GM23338 (cell line): ENCODE data around the gene ADORA1. TPM values are rescaled to one million over a fixed set of nuclear protein-coding genes. Genes with fewer than 3 reads are reported as not detected.

Source experiments
- ATAC-seq: fragments of 200-7000 bp; cut with Tn5 transposase; 3 replicates; pipeline ENCODE4 v1.9.1; 2020
- DNase-seq: peaks from one replicate; pipeline ENCODE4 v3.0.0-alpha.2; 2015; ENCODE audit warnings: low spot score
- H2AFZ ChIP-seq: fragments of 200-600 bp; sonication (generic); 2 replicates; pipeline ENCODE4 v1.8.0; 2016; ENCODE audit warnings: antibody characterized with exemption, mild to moderate bottlenecking, moderate library complexity
- H3F3A ChIP-seq: fragments of 200-600 bp; sonication (generic); replicated peaks from 2 replicates; pipeline ENCODE4 v1.8.0; 2017; ENCODE audit warnings: antibody characterized with exemption, mixed run types, low read depth
- H3K27ac ChIP-seq: fragments of 200-600 bp; sonication (generic); 2 replicates; pipeline ENCODE4 v1.6.1; 2016; ENCODE audit warnings: low read depth
- H3K27me3 ChIP-seq: fragments of 200-600 bp; sonication (generic); 2 replicates; pipeline ENCODE4 v1.8.0; 2016; ENCODE audit warnings: mild to moderate bottlenecking, mixed run types, moderate library complexity; ENCODE audit not compliant: insufficient read depth
- H3K36me3 ChIP-seq: fragments of 200-600 bp; sonication (generic); 2 replicates; pipeline ENCODE4 v1.8.0; 2016; ENCODE audit warnings: mild to moderate bottlenecking; ENCODE audit not compliant: insufficient read depth
- H3K4me1 ChIP-seq: fragments of 200-600 bp; sonication (generic); 2 replicates; pipeline ENCODE4 v1.8.0; 2016; ENCODE audit warnings: mild to moderate bottlenecking, moderate library complexity; ENCODE audit not compliant: insufficient read depth
- H3K4me2 ChIP-seq: fragments of 200-600 bp; sonication (generic); 2 replicates; pipeline ENCODE4 v1.7.1; 2017; ENCODE audit warnings: mixed run types
- H3K4me3 ChIP-seq: fragments of 200-600 bp; sonication (generic); 2 replicates; pipeline ENCODE4 v1.6.1; 2016; ENCODE audit warnings: mixed run types
- H3K79me2 ChIP-seq: fragments of 200-600 bp; sonication (generic); replicated peaks from 2 replicates; pipeline ENCODE4 v1.8.0; 2017; ENCODE audit warnings: mild to moderate bottlenecking; ENCODE audit not compliant: insufficient read depth
- H3K9me2 ChIP-seq: fragments of 200-600 bp; sonication (generic); 2 replicates; pipeline ENCODE4 v1.8.0; 2017; ENCODE audit not compliant: insufficient read depth
- H4K20me1 ChIP-seq: fragments of 200-600 bp; sonication (generic); replicated peaks from 2 replicates; pipeline ENCODE4 v1.8.0; 2017; ENCODE audit warnings: mild to moderate bottlenecking; ENCODE audit not compliant: insufficient read depth
- H3K27ac Mint-ChIP-seq: 2 replicates; pipeline ENCODE4 v1.8.0; 2020; ENCODE audit warnings: inconsistent platforms, mild to moderate bottlenecking, moderate library complexity, mixed read lengths
- H3K27me3 Mint-ChIP-seq: 3 replicates; pipeline ENCODE4 v1.8.0; 2022; ENCODE audit warnings: low read depth, mild to moderate bottlenecking, moderate library complexity, mixed read lengths, inconsistent platforms; ENCODE audit not compliant: insufficient read depth, poor library complexity
- H3K36me3 Mint-ChIP-seq: 3 replicates; pipeline ENCODE4 v1.8.0; 2021; ENCODE audit warnings: low read depth, mild to moderate bottlenecking, inconsistent platforms, moderate library complexity, mixed read lengths
- H3K4me1 Mint-ChIP-seq: 3 replicates; pipeline ENCODE4 v1.8.0; 2020; ENCODE audit warnings: mild to moderate bottlenecking, inconsistent platforms, mixed read lengths
- H3K4me3 Mint-ChIP-seq: 3 replicates; pipeline ENCODE4 v1.8.0; 2021; ENCODE audit warnings: moderate library complexity, mild to moderate bottlenecking, inconsistent platforms, mixed read lengths
- H3K9me3 Mint-ChIP-seq: 3 replicates; pipeline ENCODE4 v1.8.0; 2020; ENCODE audit warnings: moderate library complexity, mild to moderate bottlenecking, inconsistent platforms, mixed read lengths
- CREB1 ChIP-seq: fragments of 250-450 bp; sonication (Bioruptor Pico); IDR thresholded peaks from 2 replicates; pipeline ENCODE4 v1.5.0; 2020; ENCODE audit warnings: low read depth, mild to moderate bottlenecking, moderate library complexity
- EZH2 ChIP-seq: fragments of 200-600 bp; sonication (generic); IDR thresholded peaks from one replicate; pipeline ENCODE4 v1.8.0; 2017; ENCODE audit warnings: antibody characterized with exemption, mild to moderate bottlenecking, low read depth; ENCODE audit not compliant: unreplicated experiment
- EZH2phosphoT487 ChIP-seq: fragments of 200-600 bp; sonication (generic); IDR thresholded peaks from one replicate; pipeline ENCODE4 v1.8.1; 2018; ENCODE audit warnings: antibody characterized with exemption; ENCODE audit not compliant: unreplicated experiment
- JUNB ChIP-seq: IDR thresholded peaks from one replicate; pipeline ENCODE4 v1.6.1; 2016; ENCODE audit warnings: antibody characterized with exemption; ENCODE audit not compliant: unreplicated experiment
- NANOG ChIP-seq: IDR thresholded peaks from 2 replicates; pipeline ENCODE4 v1.6.1; 2016; ENCODE audit warnings: antibody characterized with exemption, borderline replicate concordance
- POLR2AphosphoS5 ChIP-seq: IDR thresholded peaks from 2 replicates; pipeline ENCODE4 v1.6.1; 2016; ENCODE audit warnings: antibody characterized with exemption, low read depth
- STAT1 ChIP-seq: IDR thresholded peaks from one replicate; pipeline ENCODE4 v1.6.1; 2016; ENCODE audit warnings: antibody characterized with exemption; ENCODE audit not compliant: unreplicated experiment
- ZNF114 ChIP-seq: fragments of 250-450 bp; sonication (Bioruptor Pico); IDR thresholded peaks from 2 replicates; pipeline ENCODE4 v1.5.0; 2020; ENCODE audit warnings: mild to moderate bottlenecking, moderate library complexity
- ZNF331 ChIP-seq: fragments of 250-450 bp; sonication (Bioruptor Pico); IDR thresholded peaks from 2 replicates; pipeline ENCODE4 v1.5.0; 2020; ENCODE audit warnings: low read depth, mild to moderate bottlenecking, moderate library complexity
- polyA plus RNA-seq: library from polyadenylated mRNA; unstranded; fragments of >200 nt; fragmentation: Nextera tagmentation; extraction: Ambion mirVana; gene quantifications from 2 replicates; pipeline ENCODE4 v1.2.1, GENCODE V29; 2016
- total RNA-seq: library from RNA; depleted of rRNA; stranded (reverse); fragments of >200 nt; shearing (Covaris generic); gene quantifications from 2 replicates; pipeline ENCODE4 v1.2.3, GENCODE V29; 2014
- TF ChIP-seq, protein P1 (sequence below), 2 experiments: fragments of 200-600 bp in 1 of 2; sonication (generic) in 1 of 2; conservative IDR thresholded peaks; 2 replicates each; pipeline versions ENCODE4 v1.5.1 to v1.6.1; 2016 to 2017; ENCODE audit warnings: antibody characterized with exemption in 2 of 2, low read depth in 2 of 2, mild to moderate bottlenecking in 2 of 2, moderate library complexity in 1 of 2
- TF ChIP-seq, protein P2 (sequence below): fragments of 250-450 bp; sonication (Bioruptor Pico); IDR thresholded peaks from 2 replicates; pipeline ENCODE4 v1.5.0; 2020; ENCODE audit warnings: mild to moderate bottlenecking, moderate library complexity
- TF ChIP-seq, protein P3 (sequence below): IDR thresholded peaks from 2 replicates; pipeline ENCODE4 v1.6.1; 2016; ENCODE audit warnings: antibody characterized with exemption
- TF ChIP-seq, protein P4 (sequence below): IDR thresholded peaks from one replicate; pipeline ENCODE4 v1.6.1; 2018; ENCODE audit warnings: antibody characterized with exemption; ENCODE audit not compliant: unreplicated experiment

ADORA1 gene
- total and polyA plus RNA-seq, 2 experiments from 2014 or later: 0.63 to 1.8 TPM

DNA sequence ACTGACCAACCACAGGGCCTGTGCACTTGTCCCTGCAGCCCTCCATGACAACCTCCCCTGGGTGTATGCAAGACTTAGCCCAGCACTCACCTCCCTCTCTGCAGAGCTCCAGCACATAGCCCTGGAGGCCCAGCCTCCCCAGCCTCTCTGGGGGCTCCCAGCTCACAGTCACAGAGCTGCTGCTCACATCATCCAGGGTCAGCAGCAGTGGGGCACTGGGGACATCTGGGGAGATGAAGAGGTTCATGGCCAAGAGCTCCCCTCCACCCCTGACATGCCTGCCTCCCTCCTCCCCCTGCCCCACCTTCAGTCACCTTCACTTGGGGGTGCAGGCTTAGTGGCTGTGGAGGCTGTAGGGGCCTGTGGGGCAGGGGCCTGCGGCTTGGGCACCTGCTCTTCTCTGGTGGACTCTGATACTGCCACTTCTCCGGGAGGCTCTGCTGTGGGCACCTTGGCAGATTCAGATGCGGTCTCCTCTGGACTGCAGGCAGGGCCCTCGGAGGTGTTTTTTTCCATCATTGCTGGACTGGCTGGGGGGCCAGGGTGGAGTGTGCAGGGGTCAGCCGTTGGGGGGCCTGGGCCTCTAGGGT, 47.8 kb downstream of the ADORA1 start, which contains the start of gene MYBPH:
MYBPH (minus strand) TSS at position 590 of the 590 bp plus-strand sequence; CDS start at position 519, 71 bp downstream.
- peaks cover 11% of the 10 kb centered on the region for H3K27me3 Mint-ChIP-seq
- Histone ChIP-seq H3K9me2 (no peaks in the 10 kb centered on the region), H3K27ac (no peak within 1 kb of the TSS), H3K4me1 (no peaks in the 10 kb centered on the region; the same call in 1 of the 2 replicates), H3K79me2 (no peaks in the 10 kb centered on the region), H3K27me3 (no peaks in the 10 kb centered on the region), H3K4me3 (no peak within 1 kb of the TSS), H2AFZ (no peak within 1 kb of the TSS), H3K36me3 (no peaks in the 10 kb centered on the region), H3F3A (no peaks in the 10 kb centered on the region), H4K20me1 (no peaks in the 10 kb centered on the region), H3K4me2 (no peak within 1 kb of the TSS)
- no peak for DNase-seq
- no peak within 1 kb of the TSS for H3K4me3 Mint-ChIP-seq
- peaks cover 17% of the 10 kb centered on the region for H3K4me1 Mint-ChIP-seq
- TF ChIP-seq JUNB (no peak), ZNF331 (no peak), CREB1 (CRISPR knock-in tag) (no peak), POLR2AphosphoS5 (no peak), EZH2 (no peak), STAT1 (no peak), ZNF114 (CRISPR knock-in tag) (no peak), EZH2phosphoT487 (no peak), NANOG (no peak)
- TF ChIP-seq, protein P1, sequence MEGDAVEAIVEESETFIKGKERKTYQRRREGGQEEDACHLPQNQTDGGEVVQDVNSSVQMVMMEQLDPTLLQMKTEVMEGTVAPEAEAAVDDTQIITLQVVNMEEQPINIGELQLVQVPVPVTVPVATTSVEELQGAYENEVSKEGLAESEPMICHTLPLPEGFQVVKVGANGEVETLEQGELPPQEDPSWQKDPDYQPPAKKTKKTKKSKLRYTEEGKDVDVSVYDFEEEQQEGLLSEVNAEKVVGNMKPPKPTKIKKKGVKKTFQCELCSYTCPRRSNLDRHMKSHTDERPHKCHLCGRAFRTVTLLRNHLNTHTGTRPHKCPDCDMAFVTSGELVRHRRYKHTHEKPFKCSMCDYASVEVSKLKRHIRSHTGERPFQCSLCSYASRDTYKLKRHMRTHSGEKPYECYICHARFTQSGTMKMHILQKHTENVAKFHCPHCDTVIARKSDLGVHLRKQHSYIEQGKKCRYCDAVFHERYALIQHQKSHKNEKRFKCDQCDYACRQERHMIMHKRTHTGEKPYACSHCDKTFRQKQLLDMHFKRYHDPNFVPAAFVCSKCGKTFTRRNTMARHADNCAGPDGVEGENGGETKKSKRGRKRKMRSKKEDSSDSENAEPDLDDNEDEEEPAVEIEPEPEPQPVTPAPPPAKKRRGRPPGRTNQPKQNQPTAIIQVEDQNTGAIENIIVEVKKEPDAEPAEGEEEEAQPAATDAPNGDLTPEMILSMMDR (conservative IDR thresholded peaks at IDR 0.05; ENCODE audit: low read depth in 2 of 2): no peak
- TF ChIP-seq, protein P2, sequence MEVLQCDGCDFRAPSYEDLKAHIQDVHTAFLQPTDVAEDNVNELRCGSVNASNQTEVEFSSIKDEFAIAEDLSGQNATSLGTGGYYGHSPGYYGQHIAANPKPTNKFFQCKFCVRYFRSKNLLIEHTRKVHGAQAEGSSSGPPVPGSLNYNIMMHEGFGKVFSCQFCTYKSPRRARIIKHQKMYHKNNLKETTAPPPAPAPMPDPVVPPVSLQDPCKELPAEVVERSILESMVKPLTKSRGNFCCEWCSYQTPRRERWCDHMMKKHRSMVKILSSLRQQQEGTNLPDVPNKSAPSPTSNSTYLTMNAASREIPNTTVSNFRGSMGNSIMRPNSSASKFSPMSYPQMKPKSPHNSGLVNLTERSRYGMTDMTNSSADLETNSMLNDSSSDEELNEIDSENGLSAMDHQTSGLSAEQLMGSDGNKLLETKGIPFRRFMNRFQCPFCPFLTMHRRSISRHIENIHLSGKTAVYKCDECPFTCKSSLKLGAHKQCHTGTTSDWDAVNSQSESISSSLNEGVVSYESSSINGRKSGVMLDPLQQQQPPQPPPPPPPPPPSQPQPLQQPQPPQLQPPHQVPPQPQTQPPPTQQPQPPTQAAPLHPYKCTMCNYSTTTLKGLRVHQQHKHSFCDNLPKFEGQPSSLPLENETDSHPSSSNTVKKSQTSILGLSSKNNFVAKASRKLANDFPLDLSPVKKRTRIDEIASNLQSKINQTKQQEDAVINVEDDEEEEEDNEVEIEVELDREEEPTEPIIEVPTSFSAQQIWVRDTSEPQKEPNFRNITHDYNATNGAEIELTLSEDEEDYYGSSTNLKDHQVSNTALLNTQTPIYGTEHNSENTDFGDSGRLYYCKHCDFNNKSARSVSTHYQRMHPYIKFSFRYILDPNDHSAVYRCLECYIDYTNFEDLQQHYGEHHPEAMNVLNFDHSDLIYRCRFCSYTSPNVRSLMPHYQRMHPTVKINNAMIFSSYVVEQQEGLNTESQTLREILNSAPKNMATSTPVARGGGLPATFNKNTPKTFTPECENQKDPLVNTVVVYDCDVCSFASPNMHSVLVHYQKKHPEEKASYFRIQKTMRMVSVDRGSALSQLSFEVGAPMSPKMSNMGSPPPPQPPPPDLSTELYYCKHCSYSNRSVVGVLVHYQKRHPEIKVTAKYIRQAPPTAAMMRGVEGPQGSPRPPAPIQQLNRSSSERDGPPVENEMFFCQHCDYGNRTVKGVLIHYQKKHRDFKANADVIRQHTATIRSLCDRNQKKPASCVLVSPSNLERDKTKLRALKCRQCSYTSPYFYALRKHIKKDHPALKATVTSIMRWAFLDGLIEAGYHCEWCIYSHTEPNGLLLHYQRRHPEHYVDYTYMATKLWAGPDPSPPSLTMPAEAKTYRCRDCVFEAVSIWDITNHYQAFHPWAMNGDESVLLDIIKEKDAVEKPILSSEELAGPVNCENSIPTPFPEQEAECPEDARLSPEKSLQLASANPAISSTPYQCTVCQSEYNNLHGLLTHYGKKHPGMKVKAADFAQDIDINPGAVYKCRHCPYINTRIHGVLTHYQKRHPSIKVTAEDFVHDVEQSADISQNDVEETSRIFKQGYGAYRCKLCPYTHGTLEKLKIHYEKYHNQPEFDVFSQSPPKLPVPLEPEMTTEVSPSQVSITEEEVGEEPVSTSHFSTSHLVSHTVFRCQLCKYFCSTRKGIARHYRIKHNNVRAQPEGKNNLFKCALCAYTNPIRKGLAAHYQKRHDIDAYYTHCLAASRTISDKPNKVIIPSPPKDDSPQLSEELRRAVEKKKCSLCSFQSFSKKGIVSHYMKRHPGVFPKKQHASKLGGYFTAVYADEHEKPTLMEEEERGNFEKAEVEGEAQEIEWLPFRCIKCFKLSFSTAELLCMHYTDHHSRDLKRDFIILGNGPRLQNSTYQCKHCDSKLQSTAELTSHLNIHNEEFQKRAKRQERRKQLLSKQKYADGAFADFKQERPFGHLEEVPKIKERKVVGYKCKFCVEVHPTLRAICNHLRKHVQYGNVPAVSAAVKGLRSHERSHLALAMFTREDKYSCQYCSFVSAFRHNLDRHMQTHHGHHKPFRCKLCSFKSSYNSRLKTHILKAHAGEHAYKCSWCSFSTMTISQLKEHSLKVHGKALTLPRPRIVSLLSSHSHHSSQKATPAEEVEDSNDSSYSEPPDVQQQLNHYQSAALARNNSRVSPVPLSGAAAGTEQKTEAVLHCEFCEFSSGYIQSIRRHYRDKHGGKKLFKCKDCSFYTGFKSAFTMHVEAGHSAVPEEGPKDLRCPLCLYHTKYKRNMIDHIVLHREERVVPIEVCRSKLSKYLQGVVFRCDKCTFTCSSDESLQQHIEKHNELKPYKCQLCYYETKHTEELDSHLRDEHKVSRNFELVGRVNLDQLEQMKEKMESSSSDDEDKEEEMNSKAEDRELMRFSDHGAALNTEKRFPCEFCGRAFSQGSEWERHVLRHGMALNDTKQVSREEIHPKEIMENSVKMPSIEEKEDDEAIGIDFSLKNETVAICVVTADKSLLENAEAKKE (CRISPR knock-in tag): no peak
- TF ChIP-seq, protein P3, sequence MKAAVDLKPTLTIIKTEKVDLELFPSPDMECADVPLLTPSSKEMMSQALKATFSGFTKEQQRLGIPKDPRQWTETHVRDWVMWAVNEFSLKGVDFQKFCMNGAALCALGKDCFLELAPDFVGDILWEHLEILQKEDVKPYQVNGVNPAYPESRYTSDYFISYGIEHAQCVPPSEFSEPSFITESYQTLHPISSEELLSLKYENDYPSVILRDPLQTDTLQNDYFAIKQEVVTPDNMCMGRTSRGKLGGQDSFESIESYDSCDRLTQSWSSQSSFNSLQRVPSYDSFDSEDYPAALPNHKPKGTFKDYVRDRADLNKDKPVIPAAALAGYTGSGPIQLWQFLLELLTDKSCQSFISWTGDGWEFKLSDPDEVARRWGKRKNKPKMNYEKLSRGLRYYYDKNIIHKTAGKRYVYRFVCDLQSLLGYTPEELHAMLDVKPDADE: no peak
- TF ChIP-seq, protein P4, sequence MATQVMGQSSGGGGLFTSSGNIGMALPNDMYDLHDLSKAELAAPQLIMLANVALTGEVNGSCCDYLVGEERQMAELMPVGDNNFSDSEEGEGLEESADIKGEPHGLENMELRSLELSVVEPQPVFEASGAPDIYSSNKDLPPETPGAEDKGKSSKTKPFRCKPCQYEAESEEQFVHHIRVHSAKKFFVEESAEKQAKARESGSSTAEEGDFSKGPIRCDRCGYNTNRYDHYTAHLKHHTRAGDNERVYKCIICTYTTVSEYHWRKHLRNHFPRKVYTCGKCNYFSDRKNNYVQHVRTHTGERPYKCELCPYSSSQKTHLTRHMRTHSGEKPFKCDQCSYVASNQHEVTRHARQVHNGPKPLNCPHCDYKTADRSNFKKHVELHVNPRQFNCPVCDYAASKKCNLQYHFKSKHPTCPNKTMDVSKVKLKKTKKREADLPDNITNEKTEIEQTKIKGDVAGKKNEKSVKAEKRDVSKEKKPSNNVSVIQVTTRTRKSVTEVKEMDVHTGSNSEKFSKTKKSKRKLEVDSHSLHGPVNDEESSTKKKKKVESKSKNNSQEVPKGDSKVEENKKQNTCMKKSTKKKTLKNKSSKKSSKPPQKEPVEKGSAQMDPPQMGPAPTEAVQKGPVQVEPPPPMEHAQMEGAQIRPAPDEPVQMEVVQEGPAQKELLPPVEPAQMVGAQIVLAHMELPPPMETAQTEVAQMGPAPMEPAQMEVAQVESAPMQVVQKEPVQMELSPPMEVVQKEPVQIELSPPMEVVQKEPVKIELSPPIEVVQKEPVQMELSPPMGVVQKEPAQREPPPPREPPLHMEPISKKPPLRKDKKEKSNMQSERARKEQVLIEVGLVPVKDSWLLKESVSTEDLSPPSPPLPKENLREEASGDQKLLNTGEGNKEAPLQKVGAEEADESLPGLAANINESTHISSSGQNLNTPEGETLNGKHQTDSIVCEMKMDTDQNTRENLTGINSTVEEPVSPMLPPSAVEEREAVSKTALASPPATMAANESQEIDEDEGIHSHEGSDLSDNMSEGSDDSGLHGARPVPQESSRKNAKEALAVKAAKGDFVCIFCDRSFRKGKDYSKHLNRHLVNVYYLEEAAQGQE: no peak
- H3K27ac Mint-ChIP-seq: no peak within 1 kb of the TSS; the same call in 1 of the 2 replicates
- no peaks in the 10 kb centered on the region for H3K36me3 Mint-ChIP-seq
- no peak for ATAC-seq
- H3K9me3 Mint-ChIP-seq: no peaks in the 10 kb centered on the region
